ENCODE measurements around the gene SUGCT. TPM values are rescaled to one million over a fixed set of nuclear protein-coding genes. Genes with fewer than 3 reads are reported as not detected.

Gene SUGCT
- total RNA-seq, 1 experiment from 2014 or later, result 5.4 TPM

DNA sequence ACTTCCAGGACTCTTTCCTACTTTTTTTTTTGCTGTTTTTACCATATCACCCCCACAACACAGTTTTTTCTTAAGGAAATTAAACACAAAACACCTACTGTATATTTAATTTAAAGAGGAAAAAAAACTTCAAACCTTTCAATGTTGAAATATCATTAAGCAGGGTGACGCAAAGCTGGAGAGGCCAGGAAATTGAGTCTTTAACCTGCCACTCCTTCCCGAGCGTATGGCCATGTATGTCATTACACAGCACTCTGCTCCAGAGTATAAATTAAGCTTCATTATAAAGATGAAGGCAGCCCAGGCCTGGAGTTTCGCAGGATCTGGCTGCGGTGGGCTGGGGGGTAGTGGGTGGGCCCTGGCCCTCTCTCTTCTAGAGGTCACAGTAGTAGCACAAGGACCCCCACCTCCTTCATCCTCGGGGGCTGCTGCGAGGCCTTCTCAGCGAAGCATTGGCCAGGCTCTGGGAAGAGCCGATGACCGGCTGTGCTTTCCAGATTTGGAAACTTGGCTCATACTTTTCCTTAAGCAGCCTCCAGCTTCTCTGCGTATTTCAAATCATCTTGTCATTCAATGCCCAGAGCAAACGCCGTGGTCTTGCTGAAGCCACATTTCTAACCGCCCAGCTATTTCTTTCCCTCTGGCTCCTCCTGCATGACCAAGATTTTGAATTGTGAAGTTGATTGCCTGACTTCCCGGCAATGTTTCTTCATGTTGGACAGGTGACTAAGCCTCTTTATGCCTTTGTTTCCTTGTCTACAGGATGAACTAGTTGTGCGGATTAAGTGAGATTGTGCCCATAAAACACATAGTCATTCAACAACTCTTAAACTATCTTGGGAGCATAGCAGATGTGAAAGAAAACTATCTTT, 765.1 kb downstream of the SUGCT start:
- Histone ChIP-seq H3K9me3 (ENCODE audit: control insufficient read depth, low read depth, low read length) (no peaks in the 10 kb centered on the region), H4K5ac (ENCODE audit: insufficient read length, low read depth, low read length) (no peak overlapping the region), H3K56ac (ENCODE audit: insufficient read length, low read depth, low read length) (no peak overlapping the region), H4K20me1 (ENCODE audit: control insufficient read depth, insufficient read depth, insufficient read length) (no peaks in the 10 kb centered on the region), H2BK15ac (ENCODE audit: low read depth, low read length) (no peak overlapping the region), H3K4me2 (ENCODE audit: insufficient read depth, insufficient read length, low read length) (no peak overlapping the region), H3K4me1 (ENCODE audit: insufficient read depth, low read length) (no peaks in the 10 kb centered on the region), H4K91ac (ENCODE audit: insufficient read length, low read depth, low read length) (no peak overlapping the region), H3K9ac (ENCODE audit: extremely low read depth, insufficient read length, low read length) (no peak overlapping the region), H3K23me2 (ENCODE audit: insufficient read length, low read depth, low read length, poor library complexity, severe bottlenecking) (no peaks in the 10 kb centered on the region), H3K4ac (ENCODE audit: low read depth, low read length) (no peak overlapping the region), H3K79me1 (ENCODE audit: insufficient read depth, low read depth, low read length, poor library complexity, severe bottlenecking) (no peaks in the 10 kb centered on the region), H2AK5ac (ENCODE audit: insufficient read length, low read length) (no peak overlapping the region), H3K23ac (ENCODE audit: insufficient read length, low read depth, low read length) (no peak overlapping the region), H3K79me2 (ENCODE audit: insufficient read depth, low read length) (no peaks in the 10 kb centered on the region), H2BK120ac (ENCODE audit: low read depth, low read length, poor library complexity, severe bottlenecking) (no peak overlapping the region), H3T11ph (ENCODE audit: low read length) (no peak overlapping the region), H2BK20ac (ENCODE audit: low read depth, low read length, poor library complexity, severe bottlenecking) (no peak overlapping the region), H3K27me3 (ENCODE audit: insufficient read depth, low read length) (no peaks in the 10 kb centered on the region), H2AFZ (ENCODE audit: low read length) (no peak overlapping the region), H3K18ac (ENCODE audit: insufficient read length, low read depth, low read length) (no peak overlapping the region), H4K8ac (replicated peaks; ENCODE audit: insufficient read length, low read depth, low read length) (no peak overlapping the region), H2BK5ac (ENCODE audit: insufficient read length, low read length) (no peak overlapping the region), H2BK12ac (ENCODE audit: insufficient read length, low read depth, low read length) (no peak overlapping the region), H3K27ac (ENCODE audit: insufficient read length, low read depth, low read length) (no peak overlapping the region), H3K14ac (ENCODE audit: insufficient read depth, low read length) (no peak overlapping the region)
- H3K4me3 Mint-ChIP-seq, result no peak overlapping the region
- no peak for DNase-seq
- no peaks in the 10 kb centered on the region for H3K4me1 Mint-ChIP-seq
- no peaks in the 10 kb centered on the region for H3K27me3 Mint-ChIP-seq (ENCODE audit: low read depth)
- H3K36me3 Mint-ChIP-seq (ENCODE audit: insufficient read depth in 1 of 3, low read depth in 3 of 3), result peaks cover 0 to 6% (median 2%) of the 10 kb centered on the region in 3 experiments; a peak in 3 of 7 replicates
- no CpG with 5 or more reads among the region's 16 CpGs for WGBS (ENCODE audit: extremely low coverage, insufficient read length, low lambda C conversion rate)
- TF ChIP-seq, protein P1, sequence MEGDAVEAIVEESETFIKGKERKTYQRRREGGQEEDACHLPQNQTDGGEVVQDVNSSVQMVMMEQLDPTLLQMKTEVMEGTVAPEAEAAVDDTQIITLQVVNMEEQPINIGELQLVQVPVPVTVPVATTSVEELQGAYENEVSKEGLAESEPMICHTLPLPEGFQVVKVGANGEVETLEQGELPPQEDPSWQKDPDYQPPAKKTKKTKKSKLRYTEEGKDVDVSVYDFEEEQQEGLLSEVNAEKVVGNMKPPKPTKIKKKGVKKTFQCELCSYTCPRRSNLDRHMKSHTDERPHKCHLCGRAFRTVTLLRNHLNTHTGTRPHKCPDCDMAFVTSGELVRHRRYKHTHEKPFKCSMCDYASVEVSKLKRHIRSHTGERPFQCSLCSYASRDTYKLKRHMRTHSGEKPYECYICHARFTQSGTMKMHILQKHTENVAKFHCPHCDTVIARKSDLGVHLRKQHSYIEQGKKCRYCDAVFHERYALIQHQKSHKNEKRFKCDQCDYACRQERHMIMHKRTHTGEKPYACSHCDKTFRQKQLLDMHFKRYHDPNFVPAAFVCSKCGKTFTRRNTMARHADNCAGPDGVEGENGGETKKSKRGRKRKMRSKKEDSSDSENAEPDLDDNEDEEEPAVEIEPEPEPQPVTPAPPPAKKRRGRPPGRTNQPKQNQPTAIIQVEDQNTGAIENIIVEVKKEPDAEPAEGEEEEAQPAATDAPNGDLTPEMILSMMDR (conservative IDR thresholded peaks at IDR 0.05), result no peak
- H3K9me3 Mint-ChIP-seq, result peaks cover 9 to 12% of the 10 kb centered on the region in 2 experiments
- H3K27ac Mint-ChIP-seq, result no peak overlapping the region; a peak in 2 of 7 replicates
